Muscle of arm (tissue), 12 donors: ENCODE results near the gene SUPT7L. TPM values are rescaled to one million over a fixed set of nuclear protein-coding genes. Genes with fewer than 3 reads are reported as not detected.

Experiments
- polyA plus RNA-seq, 12 donors: library from polyadenylated mRNA; unstranded; fragments of 120-200 nt; gene quantifications; one replicate each; pipeline ENCODE4 v1.2.1, GENCODE V29; 2013; ENCODE audit not compliant: insufficient read length in 12 of 12

The SUPT7L gene
- polyA plus RNA-seq, 12 donors, result 24.8 to 49.5 (median 32.3) TPM; not detected in 1

Other genes with a start within 250 kb of the SUPT7L start
- 100 to 1,000 TPM in 11 of 12 donors, not detected in 1; 112 to 127 (median 120) TPM for gene NRBP1, start 235.0 kb downstream of the SUPT7L start, polyA plus RNA-seq
- 1 to 10 TPM in 9 of 12 donors, under 1 TPM in 1, not detected in 2; 0.74 to 4.6 (median 2.2) TPM for gene KRTCAP3, start 221.2 kb downstream of the SUPT7L start, polyA plus RNA-seq
- 10 to 100 TPM in 11 of 12 donors, not detected in 1; 12.1 to 35.2 (median 20.4) TPM for gene IFT172, start 173.9 kb downstream of the SUPT7L start, polyA plus RNA-seq
- gene FNDC4, start 168.4 kb downstream of the SUPT7L start, polyA plus RNA-seq, result 10 to 100 TPM in 3 of 12 donors, 1 to 10 TPM in 8, not detected in 1; 6.1 to 15.5 (median 8.4) TPM
- under 1 TPM in 5 of 12 donors, not detected in 7; 0.08 to 0.30 (median 0.25) TPM for gene GCKR, start 166.8 kb downstream of the SUPT7L start, polyA plus RNA-seq
- gene ZNF512, start 80.6 kb downstream of the SUPT7L start, polyA plus RNA-seq, result 10 to 100 TPM in 11 of 12 donors, not detected in 1; 38.3 to 60.4 (median 48.9) TPM
- 1 to 10 TPM in 11 of 12 donors, not detected in 1; 5.2 to 8.7 (median 7.3) TPM for gene CCDC121, start 34.6 kb downstream of the SUPT7L start, polyA plus RNA-seq
- 10 to 100 TPM in 11 of 12 donors, not detected in 1; 17.1 to 42.6 (median 34.6) TPM for gene GPN1, start 34.6 kb downstream of the SUPT7L start, polyA plus RNA-seq
- gene SLC4A1AP, start 275 bp upstream of the SUPT7L start, polyA plus RNA-seq, result 10 to 100 TPM in 11 of 12 donors, not detected in 1; 23.8 to 30.1 (median 25.4) TPM
- 100 to 1,000 TPM in 9 of 12 donors, 10 to 100 TPM in 2, not detected in 1; 74.2 to 150 (median 122) TPM for gene MRPL33, start 108.1 kb upstream of the SUPT7L start, polyA plus RNA-seq
- gene RBKS, start 226.8 kb upstream of the SUPT7L start, polyA plus RNA-seq, result 1 to 10 TPM in 5 of 12 donors, under 1 TPM in 5, not detected in 2; 0.63 to 1.7 (median 1.1) TPM
- gene BABAM2, start 227.1 kb upstream of the SUPT7L start, polyA plus RNA-seq, result 10 to 100 TPM in 11 of 12 donors, not detected in 1; 23.2 to 30.5 (median 24.7) TPM